AG04450 (cell line): ENCODE results near the gene SLC7A4. TPM values are rescaled to one million over a fixed set of nuclear protein-coding genes. Genes with fewer than 3 reads are reported as not detected.

Experiments used
- CTCF ChIA-PET: fragments of 300-600, 350-600 bp; formaldehyde crosslinking; extraction: SDS; loops from one replicate; lab custom pipeline; 2022; ENCODE audit warnings: antibody characterized with exemption, inconsistent platforms; lab: Charles Lee
- POLR2A ChIA-PET: fragments of 350-600 bp; formaldehyde crosslinking; extraction: SDS; loops from one replicate; lab custom pipeline; 2021; ENCODE audit warnings: antibody characterized with exemption, inconsistent platforms; lab: Yijun Ruan, JAX
- DNase-seq: peaks from one replicate; pipeline ENCODE4 v3.0.0-alpha.2; 2011; ENCODE audit warnings: low read depth, low spot score
- H3K27ac ChIP-seq: one replicate; pipeline ENCODE4 v1.5.1; 2012; ENCODE audit warnings: low read depth, low read length, control low read depth
- H3K27me3 ChIP-seq: one replicate; pipeline ENCODE4 v1.6.0; 2012; ENCODE audit warnings: low read length; ENCODE audit not compliant: control insufficient read depth, insufficient read depth
- H3K4me3 ChIP-seq: 2 replicates; pipeline ENCODE4 v1.5.1; 2011; ENCODE audit warnings: mild to moderate bottlenecking, low read depth, low read length, control low read depth
- H3K9me3 ChIP-seq: 2 replicates; pipeline ENCODE4 v1.5.1; 2012; ENCODE audit warnings: low read length; ENCODE audit not compliant: control insufficient read depth, insufficient read depth
- CTCF ChIP-seq: IDR thresholded peaks from 2 replicates; pipeline ENCODE4 v1.5.1; 2011; ENCODE audit warnings: low read depth, low read length, control low read depth, inconsistent platforms
- polyA minus RNA-seq: library from RNA; depleted of rRNA, polyadenylated mRNA; stranded (reverse); fragments of >200 nt; gene quantifications from 2 replicates; pipeline ENCODE4 v1.2.3, GENCODE V29; 2011; rRNA and poly(A)+ RNA removed
- polyA plus RNA-seq: library from polyadenylated mRNA; depleted of rRNA; stranded (reverse); fragments of >200 nt; gene quantifications from 2 replicates; pipeline ENCODE4 v1.2.3, GENCODE V29; 2011; rRNA removed

SLC7A4 gene, protein sequence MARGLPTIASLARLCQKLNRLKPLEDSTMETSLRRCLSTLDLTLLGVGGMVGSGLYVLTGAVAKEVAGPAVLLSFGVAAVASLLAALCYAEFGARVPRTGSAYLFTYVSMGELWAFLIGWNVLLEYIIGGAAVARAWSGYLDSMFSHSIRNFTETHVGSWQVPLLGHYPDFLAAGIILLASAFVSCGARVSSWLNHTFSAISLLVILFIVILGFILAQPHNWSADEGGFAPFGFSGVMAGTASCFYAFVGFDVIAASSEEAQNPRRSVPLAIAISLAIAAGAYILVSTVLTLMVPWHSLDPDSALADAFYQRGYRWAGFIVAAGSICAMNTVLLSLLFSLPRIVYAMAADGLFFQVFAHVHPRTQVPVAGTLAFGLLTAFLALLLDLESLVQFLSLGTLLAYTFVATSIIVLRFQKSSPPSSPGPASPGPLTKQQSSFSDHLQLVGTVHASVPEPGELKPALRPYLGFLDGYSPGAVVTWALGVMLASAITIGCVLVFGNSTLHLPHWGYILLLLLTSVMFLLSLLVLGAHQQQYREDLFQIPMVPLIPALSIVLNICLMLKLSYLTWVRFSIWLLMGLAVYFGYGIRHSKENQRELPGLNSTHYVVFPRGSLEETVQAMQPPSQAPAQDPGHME
- polyA plus RNA-seq (0.11 and 0.24 TPM in 2 replicates), polyA minus RNA-seq (0.30 TPM in 1 of 2 replicates, not detected in the other)

GRCh38 chr22:21032037-21032867 lies at the start of gene SLC7A4:
Gene SLC7A4 (minus strand): TSS chr22:21032561. CDS start chr22:21031812, 749 bp downstream.
- Histone ChIP-seq H3K27me3 (peaks cover 23% of the 10 kb centered on the region), H3K27ac (no peak within 1 kb of the TSS), H3K9me3 (no peaks in the 10 kb centered on the region; the same call in 1 of the 2 replicates), H3K4me3 (peak within 1 kb of the TSS; percentile 25)
- no peak for DNase-seq
- TF ChIP-seq CTCF: no peak
- CTCF ChIA-PET: no interaction called here
- POLR2A ChIA-PET: no interaction called here

DNA sequence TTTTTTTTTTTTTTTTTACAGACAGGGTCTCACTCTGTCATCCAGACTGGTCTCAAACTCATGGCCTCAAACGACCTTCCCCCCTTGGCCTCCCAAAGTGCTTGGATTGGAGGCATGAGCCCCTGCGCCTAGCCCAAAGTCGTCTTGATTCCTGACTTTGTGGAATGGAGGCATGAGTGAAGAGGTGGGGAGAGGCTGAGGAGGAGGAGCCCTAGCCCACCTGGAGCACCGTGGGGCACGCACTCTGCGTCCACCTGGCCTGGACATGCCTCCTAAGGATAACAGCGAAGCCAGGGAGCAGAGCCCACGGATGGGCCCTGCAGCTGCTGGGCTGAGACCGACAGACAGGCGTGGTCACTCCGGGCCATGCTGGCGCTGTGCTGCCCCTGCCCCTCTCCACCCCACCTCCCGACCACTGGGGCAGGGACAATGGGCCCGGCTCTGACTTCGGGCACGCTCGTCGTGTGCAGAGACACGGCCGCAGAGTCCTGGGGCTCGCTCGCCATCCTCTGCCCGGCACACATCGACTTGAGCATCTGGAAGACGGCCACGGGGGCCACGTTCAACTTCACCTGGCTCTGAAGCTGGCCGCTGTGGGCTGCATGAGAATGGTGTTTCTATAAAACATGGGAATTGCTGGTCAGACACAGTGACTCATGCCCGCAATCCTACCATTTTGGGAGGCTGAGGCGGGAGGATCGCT lies 48.2 kb upstream of the SLC7A4 start:
- Histone ChIP-seq H3K9me3 (no peaks in the 10 kb centered on the region; the same call in 1 of the 2 replicates), H3K27ac (no peak overlapping the region), H3K27me3 (peaks cover 3% of the 10 kb centered on the region), H3K4me3 (no peak overlapping the region)
- ChIA-PET POLR2A (interaction anchor here (0.5 kb wide), 1 partner anchor 159 kb away, joined by 5 read pairs; no protein-coding TSS in a partner anchor), CTCF (no interaction called here)
- no peak for TF ChIP-seq CTCF
- DNase-seq: no peak

GRCh38 chr22:21079493-21079892 lies 47.1 kb upstream of the SLC7A4 start:
- Histone ChIP-seq H3K9me3 (no peaks in the 10 kb centered on the region; the same call in 1 of the 2 replicates), H3K27ac (no peak overlapping the region), H3K4me3 (no peak overlapping the region), H3K27me3 (peaks cover 3% of the 10 kb centered on the region)
- ChIA-PET POLR2A (no interaction called here), CTCF (interaction anchor here (0.6 kb wide), 1 partner anchor 25 kb away, joined by 3 read pairs; no protein-coding TSS in a partner anchor)
- no peak for DNase-seq
- TF ChIP-seq CTCF: no peak

DNA sequence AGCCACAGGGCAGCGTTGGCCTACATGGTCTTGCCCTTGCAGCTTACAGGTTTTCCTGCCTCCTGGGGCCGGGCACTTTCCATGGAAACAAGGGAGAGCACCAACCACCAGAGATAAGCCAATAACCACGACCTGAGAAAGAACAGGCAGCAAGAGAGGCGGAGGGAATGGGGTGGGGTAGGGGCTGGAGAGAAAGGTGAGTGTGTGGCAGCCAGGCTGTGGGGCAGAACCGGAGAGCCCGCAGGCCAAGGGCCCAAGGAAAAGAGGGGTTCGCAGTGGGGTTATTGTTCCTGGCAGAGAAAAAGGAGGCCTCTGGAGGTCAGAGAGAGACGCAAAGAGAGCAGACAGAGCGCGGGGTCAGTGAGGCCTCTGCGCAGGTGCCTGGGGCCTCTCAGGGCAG lies 46.6 kb upstream of the SLC7A4 start:
- peaks cover 3% of the 10 kb centered on the region for H3K27me3 ChIP-seq
- ChIA-PET POLR2A (no interaction called here), CTCF (no interaction called here)
- H3K9me3 ChIP-seq: no peaks in the 10 kb centered on the region; the same call in 1 of the 2 replicates
- TF ChIP-seq CTCF: no peak
- H3K27ac ChIP-seq: no peak overlapping the region
- no peak overlapping the region for H3K4me3 ChIP-seq
- DNase-seq: no peak
